Amygdala (tissue), 56 donors: ENCODE data around the gene RUNDC3A.
A peak's percentile ranks its signal among the peaks of the same experiment; 100 is the strongest.
"Not testable (repeated sequence)": the region's sequence is repeated elsewhere in the genome, so short reads cannot be mapped to it uniquely, and the experiment has no call there.

ENCODE experiments used
- DNase-seq, 56 donors: peaks; one replicate each; lab custom pipeline; 2025; lab: John Stamatoyannopoulos, UW

Gene RUNDC3A

DNA sequence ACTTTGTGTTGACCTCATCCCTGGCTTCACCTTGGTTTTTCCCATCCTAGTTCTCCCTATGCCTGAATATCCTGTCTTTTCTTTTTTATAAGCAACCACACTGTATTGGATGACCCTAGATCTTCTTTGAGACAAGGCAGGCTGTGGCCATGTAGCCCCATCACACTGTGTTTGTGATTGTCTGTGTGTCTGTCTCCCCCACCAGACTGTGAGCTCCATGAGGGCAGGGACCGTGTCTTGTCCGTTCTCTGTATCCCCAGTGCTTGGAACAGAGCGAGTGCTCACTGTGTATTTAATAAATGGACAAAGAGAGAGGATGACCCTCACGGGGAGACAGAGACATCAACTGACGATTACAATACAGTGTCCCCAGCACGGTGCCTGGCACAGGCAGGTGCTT, 9.1 kb downstream of the RUNDC3A start:
- no peak for DNase-seq

DNA sequence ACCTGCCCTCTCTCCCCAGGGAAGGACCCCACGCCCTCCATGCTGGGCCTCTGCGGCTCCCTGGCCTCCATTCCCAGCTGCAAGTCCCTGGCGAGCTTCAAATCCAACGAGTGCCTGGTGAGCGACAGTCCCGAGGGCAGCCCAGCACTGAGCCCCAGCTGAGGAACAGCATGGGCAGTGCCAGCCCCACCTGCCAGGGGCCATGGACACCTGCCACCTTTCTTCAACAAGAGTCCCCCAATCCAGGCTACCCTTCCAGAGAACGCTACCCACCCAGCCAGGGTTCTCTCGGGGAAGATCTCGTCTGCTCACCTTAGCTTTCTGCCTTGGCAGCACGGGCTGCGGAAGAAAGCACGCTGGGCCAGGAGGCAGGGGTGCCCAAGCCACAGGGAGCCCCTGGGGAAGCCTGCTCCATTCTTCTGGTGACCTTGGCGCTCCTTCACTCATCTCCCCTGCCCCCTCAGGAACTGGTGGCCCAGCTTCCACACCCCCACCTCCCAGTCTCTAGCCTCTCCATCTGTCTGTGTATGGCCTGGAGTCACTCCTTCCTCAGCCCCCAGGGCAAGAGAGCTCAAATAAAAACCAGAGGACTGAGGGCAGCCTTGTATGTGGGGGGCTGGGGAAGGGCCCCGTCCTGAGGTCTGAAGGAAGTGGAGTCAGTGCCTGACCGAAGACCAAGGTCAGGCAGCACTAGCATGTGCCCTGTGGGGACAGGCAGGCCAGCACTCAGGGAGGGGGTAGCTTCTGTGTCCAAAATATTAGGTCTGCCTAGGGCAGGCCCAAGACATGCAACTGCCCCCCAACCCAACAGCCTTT, 9.9 kb downstream of the RUNDC3A start:
- no peak for DNase-seq

DNA sequence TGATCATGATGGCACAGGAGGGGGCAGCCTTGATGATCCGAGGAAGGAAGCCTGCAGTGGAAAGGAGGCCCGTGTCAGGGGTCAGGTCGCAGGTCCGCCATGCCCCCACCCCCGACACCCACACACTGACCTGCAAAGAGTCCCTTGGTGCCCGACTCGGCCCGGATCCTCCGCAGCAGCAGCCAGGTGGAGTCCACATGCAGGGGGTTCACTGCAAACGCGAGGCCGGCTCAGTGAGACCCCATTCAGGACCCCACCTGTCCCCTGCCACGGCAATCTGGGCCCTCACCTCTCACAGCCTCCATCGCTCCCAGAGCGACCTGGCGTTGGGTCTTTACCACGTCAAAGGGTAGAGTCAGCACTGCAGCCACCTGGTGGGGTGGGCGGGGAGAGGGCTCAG, 11.7 kb downstream of the RUNDC3A start:
- no peak for DNase-seq

DNA sequence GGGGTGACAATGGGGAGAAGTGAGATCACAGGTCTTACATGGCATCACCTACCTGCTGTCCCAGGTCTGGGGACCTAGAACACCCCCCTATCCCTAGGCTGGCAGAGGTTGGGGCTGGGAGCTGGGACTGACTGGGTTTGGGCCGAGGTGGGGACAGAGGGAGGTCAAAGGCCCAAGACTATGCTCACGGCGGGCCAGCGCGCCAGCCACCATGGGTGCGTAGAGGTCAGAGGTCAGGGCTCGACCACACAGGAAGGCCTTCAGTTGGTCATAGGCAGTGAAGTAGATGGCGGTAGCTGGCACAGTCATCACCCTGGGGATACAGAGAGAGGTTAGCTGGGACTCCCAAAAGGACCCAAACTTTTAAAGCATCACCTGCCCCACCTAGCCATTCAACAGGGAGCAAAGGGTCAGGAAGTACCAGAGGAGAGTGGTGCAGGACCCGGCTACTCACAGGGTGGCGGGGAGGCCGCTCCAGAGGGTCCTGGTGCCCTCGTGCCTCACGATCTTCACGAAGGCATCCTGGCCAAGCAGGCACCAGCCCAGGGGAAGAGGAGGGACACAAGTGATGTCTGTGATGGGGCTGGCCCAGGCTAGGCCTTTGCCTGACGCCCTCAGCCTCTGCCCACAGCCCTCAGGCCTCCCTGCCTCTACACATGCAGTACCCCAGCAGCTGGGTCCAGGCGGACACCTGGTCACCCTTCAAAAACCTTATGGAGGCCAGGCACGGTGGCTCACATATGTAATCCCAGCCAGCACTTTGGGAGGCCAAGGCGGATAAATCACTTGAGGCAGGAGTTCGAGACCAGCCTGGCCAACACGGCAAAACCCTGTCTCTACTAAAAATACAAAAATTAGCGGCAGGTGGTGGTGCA, 13.1 kb downstream of the RUNDC3A start:
- DNase-seq, result no peak

DNA sequence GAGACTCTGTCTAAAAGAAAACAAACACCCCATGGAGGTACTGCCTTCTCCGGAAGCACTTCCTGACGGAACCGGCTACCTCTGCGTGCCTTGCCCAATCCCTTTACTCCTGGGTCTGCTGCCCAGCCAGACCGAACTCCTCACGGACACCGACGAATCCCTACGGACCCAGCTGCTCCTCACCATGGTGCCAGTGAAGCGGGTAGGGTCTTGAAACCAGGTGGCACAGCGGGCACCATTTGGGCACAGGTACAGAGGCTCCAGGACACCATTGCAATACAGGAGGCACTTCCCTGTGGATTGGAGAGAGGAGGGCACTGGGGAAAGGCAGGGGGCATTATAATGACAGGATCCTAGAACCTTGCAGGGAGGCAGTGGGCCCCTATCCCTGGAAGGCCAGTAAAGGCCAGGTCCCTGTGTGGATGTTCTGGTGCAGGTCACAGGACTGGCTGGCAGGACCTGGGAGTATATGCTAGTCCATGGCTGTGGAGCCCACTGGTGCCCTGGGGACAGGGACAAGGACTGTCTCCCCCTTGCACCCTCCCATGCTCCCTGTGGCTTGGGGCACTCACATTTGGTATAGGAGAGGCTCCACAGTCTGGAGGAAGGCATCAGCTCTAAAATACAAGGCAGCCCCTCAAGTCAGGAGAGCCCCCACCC, 14.0 kb downstream of the RUNDC3A start:
- DNase-seq, result no peak

DNA sequence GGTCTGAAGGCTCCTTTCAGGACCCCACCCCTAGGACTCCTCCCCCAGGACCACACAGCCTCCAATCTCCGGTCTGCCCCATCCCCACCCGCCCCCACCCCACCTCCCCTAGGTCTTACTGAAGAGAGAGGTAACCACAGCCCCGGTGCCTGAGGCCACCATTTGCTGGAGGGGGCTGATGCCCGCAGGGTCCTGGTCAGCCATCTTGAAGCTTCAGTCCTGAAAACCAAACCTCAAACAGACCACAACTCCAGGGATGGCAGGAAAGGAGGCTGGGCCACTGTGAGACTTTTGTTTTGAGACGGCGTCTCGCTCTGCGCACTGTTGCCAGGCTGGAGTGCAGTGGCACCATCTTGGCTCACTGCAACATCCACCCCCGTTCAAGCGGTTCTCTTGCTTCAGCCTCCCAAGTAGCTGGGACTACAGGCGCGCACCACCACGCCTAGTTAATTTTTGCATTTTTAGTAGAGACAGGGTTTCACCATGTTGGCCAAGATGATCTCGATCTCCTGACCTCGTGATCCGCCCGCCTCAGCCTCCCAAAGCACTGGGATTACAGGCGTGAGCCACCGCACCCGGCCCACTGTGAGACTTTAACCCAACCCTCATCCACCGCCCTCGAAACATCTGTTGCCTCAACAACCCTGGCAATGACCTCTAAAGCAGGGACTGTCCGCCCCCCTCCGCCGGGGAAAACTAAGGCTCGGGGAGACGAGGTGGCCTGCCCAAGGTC, 15.1 kb downstream of the RUNDC3A start:
- no peak for DNase-seq

DNA sequence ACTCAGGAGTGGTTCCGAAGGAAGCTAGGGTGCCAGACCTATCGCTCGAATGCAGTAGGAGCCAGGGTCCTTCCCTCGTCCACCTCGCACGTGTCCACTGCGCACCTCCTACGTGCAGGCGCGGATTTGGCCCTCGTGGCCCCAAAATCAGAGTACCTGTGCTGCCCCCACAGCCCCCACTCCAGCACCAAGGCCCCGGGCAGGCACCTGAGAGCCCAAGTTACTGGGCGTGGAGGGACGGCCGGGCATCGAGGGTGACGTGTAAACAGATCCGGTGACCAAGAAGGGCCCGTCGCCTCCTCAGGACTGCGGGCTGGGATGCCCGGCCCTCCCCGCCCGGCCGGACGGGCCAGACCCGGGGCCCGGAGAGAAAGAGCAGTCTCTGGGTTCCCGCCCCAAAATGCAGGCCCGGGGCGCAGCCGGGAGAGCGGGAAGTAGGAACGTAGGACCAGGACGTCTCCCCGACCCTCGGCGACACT, 15.7 kb downstream of the RUNDC3A start:
- DNase-seq, result no peak

DNA sequence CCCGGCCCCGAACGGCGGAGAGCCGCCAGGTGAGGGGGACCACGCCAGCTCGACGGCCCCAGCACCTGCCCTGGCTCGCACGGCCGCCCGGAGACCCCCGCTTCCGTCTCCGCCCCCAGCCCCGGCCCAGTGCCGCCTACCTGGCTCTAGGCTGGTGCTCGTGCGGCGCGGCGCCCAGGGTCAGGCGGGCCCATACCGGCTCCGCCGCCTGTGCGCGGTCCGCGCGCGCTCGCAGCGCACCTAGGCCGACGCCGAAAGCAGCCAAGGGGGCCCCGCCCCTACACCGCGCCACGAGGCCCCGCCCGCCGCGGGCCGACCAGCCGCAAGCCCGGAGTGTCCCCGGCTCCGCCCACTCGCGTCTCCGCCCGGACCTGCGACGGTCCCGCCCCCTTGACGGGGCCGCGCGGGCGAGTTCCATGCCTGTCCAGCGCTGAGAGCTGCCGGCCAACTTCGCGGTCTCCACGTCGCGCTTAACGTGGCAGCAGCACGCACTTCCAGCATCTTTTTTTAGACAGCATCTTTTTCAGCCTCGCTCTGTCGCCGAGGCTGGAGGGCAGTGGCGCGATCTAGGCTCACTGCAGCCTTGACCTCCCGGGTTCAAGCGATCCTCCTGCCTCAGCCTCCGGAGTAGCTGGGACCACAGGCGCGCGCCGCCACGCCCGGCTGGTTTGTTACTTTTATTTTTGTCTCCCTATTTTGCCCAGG, 16.3 kb downstream of the RUNDC3A start, which contains the start of gene SLC25A39:
Gene SLC25A39 (minus strand): TSS at position 253 of the 705 bp plus-strand sequence. CDS start 1,261 bp downstream, outside the sequence.
- peak; percentile 37 to 97 (median 86) for DNase-seq

DNA sequence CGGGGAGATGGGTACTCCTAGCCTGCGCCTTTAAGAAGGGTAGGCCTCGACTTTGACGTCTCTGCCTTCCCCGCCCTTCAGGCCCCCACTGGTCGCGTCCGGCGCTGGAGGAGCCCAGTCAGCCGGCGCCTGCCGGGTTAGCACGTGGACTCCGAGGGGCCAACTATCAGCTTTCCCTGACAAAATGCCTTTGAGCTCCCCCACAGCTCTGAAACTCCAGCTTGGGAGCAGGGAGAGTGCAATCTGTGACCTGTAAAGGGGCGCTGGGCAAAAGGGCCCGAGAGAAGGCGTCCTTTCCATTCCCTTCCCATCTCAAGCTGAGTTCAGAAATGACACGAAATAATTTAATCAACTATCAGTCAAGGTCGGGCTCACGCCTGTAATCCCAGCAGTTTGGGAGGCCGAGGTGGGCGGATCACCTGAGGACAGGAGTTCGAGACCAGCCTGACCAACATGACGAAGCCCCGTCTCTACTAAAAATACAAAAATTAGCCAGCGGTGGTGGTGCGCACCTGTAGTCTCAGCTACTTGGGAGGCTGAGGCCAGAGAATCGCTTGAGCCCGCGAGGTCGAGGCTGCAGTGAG, 18.6 kb downstream of the RUNDC3A start:
- DNase-seq, result peak; percentile 37 to 99 (median 96)

DNA sequence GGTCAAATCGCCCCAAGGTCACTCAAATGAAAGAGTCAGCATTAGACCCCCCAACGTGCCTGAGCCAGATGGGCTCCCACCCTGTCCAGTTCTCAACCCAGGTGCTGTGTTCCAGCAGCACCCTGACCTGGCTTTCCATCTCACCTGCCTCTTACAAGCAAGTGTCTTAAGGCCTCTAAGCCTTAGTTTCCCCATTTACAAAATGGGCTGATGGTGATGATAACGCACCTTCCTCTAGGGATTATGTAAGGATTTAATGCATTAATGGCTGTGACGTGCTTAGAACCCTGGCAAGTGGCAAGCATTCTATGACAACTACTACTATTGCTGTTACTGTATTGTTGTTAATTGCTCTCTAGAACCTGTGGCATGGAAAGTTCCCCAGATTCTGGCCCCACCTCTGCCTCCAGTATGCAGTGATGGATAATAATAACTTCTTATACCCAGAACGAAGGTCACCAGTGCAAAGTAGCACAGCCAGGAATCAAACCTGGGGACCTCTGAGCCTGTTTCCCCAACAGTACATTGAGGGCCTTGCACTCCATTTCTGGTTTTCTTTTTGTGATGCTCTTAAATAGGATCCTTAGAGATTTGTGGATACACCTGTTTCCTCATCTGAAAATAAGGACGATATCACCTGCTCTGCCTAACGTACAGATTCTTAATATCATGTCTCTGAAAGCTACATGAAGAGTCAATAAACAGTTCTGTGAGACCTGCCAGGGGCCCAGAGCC, 19.5 kb downstream of the RUNDC3A start:
- DNase-seq, result no peak

DNA sequence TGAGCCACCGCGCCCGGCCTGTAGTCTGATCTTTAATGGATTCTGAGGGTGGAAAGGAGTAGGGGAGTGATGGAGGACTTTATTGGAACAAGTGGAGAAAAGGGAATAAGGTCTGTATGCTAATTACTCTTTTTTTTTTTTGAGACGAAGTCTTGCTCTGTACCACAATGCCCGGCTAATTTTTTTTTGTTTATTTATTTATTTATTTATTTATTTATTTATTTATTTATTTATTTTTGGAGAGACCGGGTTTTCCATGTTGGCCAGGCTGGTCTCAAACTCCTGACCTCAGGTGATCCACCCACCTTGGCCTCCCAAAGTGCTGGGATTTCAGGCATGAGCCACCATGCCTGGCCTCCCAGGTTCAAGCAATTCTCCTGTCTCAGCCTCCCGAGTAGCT, 21.1 kb downstream of the RUNDC3A start:
- not testable (repeated sequence) for DNase-seq

DNA sequence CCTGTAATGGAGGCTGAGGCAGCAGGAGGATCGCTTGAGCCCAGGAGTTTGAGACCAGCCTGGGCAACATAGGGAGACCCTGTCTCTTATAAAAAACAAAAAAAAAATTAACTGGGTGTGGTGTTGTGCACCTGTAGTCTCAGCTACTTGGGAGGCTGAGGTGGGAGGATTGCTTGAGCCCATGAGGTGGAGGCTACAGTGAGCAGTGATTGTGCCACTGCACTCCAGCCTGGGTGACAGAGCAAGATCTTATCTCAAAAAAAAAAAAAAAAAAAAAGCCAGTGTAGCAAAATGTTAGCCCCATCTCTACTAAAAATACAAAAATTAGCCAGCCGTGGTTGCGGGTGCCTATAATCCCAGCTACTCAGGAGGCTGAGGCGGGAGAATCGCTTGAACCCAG, 21.9 kb downstream of the RUNDC3A start:
- DNase-seq, result not testable (repeated sequence)

DNA sequence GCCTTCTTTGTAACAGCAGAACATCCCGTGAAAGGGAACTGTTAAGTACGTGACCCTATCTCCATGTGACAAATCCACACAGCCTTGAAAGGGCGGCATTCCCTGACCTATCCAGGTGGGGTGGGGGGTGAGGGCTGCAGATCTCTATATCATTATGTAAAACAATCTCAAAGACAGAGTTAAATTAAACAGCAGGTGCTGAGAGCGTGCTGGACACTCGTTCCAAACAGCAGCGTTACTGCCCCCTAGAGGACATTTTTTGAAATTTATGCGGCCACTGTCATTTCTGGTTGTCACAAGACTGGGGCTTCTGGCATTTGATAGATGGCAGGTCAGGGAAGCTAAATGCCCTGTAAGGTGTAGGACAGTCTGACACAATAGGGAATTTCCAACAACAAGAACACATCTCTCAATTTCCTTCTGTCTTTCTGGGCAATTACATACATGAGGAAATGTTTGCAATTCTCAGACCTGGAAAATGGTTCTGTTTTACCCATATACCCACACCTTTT, 22.9 kb downstream of the RUNDC3A start:
- DNase-seq, result peak in 37 of 56 donors; percentile 10 to 86 (median 39)

DNA sequence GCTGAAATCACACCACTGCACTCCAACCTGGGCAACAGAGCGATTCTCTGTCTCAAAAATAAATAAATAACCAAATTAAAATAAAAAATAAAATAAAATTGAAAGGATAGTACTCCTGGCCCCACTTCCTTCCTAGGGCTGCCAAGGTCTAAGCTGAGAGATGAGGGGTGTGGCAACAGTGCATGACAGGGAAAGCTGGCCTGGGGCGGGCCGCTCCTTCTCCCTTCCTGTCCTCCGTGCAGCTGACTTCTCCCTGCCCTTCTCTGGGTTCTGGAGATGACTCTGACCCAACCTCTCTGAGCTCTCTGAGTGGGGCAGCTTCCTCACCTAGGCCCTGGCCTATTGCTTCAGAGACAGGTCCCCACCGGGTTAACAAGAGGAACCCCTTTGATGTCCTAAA, 25.0 kb downstream of the RUNDC3A start:
- DNase-seq, result no peak

DNA sequence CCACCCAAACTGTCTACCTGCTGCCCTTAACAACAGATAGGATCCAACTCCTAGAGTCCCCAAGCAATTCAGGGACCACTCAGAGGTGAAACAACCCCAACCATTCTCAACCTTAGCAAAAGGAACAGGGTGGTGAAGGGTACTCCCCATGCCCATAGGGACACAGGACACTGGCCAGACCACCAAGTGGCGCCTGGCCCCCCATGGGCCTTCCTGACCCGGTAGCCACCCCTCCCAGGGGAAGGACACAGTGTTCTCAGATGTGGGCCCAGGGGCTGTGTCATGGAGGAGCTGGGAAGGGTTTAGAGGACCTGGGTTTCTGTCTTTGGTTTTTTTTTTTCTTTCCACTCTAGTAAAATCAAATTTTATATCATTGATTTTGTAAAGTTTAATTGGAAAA, 25.9 kb downstream of the RUNDC3A start:
- no peak for DNase-seq

DNA sequence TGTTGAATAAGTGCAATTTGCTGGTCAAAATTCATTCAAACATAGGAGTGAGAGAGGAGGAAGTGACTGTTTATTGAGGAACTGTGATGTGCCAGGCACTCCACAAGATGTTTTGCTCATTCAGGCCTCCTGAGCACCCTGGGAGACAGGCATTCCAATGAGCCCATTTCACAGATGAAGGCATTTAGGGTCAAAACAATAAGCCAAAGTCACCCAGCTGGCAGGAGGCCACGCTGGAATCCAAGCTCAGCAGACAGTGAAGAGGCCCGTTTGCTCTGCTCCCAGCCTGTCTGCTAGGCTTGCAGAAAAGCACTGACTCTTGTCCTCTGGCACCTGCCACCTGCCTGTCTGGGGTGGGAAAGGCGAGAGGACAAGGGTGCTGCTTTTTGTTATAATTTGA, 26.3 kb downstream of the RUNDC3A start:
- no peak for DNase-seq

DNA sequence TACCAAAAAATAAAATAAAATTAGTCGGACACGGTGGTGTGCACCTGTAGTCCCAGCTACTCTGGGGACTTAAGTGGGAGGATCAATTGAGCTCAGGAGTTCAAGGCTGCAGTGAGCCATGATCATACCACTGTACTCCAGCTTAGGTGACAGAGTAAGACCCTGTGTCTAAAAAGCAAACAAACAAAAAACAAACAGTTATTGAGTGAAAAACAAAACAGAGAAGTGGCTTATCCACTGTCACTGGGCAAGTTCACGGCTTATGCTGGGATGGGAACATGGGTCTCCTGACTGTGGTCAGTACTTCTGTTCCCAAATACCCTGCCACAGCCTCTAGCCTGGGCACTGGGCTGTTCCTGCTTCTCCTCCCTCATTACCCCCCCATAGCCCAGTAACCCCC, 27.2 kb downstream of the RUNDC3A start:
- DNase-seq, result no peak

DNA sequence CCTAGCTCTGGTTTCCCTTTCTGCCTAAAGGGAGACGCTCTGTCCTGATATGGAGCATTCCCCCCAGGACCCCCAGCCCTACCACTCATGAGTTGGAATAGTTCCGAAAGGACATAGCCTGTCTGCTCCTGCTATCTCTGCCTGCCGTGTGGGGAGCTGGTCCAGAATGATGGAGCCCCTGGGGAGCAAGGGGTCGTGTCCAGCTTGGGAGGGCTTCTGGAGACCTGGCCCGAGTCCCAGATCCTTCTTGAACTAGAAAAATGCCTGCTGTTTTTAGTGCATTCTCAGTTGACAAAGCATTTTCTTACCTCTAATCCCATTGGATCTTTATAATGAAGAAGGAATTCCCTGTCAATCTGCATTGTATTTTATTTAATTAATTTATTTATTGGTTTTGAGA, 27.6 kb downstream of the RUNDC3A start:
- no peak for DNase-seq
